Ovary (tissue), 3 donors: Measurements from ENCODE around the gene CD300LD.
"Not testable (repeated sequence)": the region's sequence is repeated elsewhere in the genome, so short reads cannot be mapped to it uniquely, and the experiment has no call there.

Experiments
- CTCF ChIP-seq, 3 donors: fragments of 450-650 bp in 2 of 3; fragments of 200-600 bp in 1 of 3; IDR thresholded peaks; one replicate each; pipeline versions ENCODE4 v1.5.1 to v1.8.0; 2016 to 2022; ENCODE audit warnings: antibody characterized with exemption in 3 of 3, mild to moderate bottlenecking in 1 of 3
- EP300 ChIP-seq: sonication (generic); formaldehyde crosslinking; IDR thresholded peaks from one replicate; pipeline ENCODE4 v1.6.1; 2017; ENCODE audit warnings: antibody characterized with exemption
- POLR2A ChIP-seq: fragments of 450-650 bp; IDR thresholded peaks from one replicate; pipeline ENCODE4 v1.6.1; 2017; ENCODE audit warnings: antibody characterized with exemption, mild to moderate bottlenecking, moderate library complexity
- donor health status: DM: no; HTN: no; CAD: no.

GRCh38 chr17:74558402-74558801 lies 33.7 kb downstream of the CD300LD start:
- TF ChIP-seq CTCF (IDR thresholded peaks at IDR 0.05); POLR2A; EP300: not testable (repeated sequence)
